ENCODE data around the gene RPL12.

RPL12 gene

DNA sequence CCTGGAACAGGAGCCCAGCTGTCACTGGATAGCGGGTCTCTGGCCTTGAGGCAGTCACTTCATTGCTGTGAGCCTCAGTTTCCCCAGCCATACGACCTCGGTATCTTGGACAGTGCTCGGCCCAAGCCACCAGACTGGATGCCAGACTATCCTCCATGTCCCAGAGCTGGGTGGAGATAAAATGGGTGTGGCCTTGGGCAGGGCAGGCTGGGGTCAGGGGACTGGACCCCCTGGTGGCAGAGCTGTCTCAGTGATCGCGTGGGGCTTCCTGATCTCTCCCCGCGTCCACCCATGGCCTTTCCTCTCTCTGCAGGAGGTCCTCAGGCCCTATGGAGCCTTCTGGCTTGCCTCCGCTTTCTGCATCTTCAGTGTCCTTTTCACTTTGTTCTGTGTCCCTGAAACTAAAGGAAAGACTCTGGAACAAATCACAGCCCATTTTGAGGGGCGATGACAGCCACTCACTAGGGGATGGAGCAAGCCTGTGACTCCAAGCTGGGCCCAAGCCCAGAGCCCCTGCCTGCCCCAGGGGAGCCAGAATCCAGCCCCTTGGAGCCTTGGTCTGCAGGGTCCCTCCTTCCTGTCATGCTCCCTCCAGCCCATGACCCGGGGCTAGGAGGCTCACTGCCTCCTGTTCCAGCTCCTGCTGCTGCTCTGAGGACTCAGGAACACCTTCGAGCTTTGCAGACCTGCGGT, 44.3 kb downstream of the RPL12 start:
- no peaks in the 10 kb centered on the region for H3K36me3 ChIP-seq (ENCODE audit: control insufficient read depth, low read length)
- no peak overlapping the region for H3K4me2 ChIP-seq (ENCODE audit: low read length)
- no peaks in the 10 kb centered on the region for H3K27me3 ChIP-seq (ENCODE audit: control insufficient read depth, low read length)
- H3F3A ChIP-seq (ENCODE audit: control insufficient read depth, insufficient read depth): peaks cover 3% of the 10 kb centered on the region
- no peaks in the 10 kb centered on the region for H4K20me1 ChIP-seq (ENCODE audit: control insufficient read depth, insufficient read depth, low read depth, low read length)
- H3K9me3 ChIP-seq (ENCODE audit: control insufficient read depth, insufficient read depth, low read length): no peaks in the 10 kb centered on the region
- no peak overlapping the region for H3K27ac ChIP-seq (ENCODE audit: low read depth, low read length)
- no peaks in the 10 kb centered on the region for H3K79me2 ChIP-seq (ENCODE audit: control insufficient read depth, low read length)
- TF ChIP-seq, protein P1, sequence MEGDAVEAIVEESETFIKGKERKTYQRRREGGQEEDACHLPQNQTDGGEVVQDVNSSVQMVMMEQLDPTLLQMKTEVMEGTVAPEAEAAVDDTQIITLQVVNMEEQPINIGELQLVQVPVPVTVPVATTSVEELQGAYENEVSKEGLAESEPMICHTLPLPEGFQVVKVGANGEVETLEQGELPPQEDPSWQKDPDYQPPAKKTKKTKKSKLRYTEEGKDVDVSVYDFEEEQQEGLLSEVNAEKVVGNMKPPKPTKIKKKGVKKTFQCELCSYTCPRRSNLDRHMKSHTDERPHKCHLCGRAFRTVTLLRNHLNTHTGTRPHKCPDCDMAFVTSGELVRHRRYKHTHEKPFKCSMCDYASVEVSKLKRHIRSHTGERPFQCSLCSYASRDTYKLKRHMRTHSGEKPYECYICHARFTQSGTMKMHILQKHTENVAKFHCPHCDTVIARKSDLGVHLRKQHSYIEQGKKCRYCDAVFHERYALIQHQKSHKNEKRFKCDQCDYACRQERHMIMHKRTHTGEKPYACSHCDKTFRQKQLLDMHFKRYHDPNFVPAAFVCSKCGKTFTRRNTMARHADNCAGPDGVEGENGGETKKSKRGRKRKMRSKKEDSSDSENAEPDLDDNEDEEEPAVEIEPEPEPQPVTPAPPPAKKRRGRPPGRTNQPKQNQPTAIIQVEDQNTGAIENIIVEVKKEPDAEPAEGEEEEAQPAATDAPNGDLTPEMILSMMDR (IDR thresholded peaks at IDR 0.05; ENCODE audit: low read depth, low read length, poor library complexity, severe bottlenecking): no peak
- TF ChIP-seq EZH2phosphoT487 (IDR thresholded peaks at IDR 0.05; ENCODE audit: borderline replicate concordance, low read length): no peak
- peaks cover 6% of the 10 kb centered on the region; the same call in 1 of the 2 replicates for H3K4me1 ChIP-seq (ENCODE audit: control insufficient read depth, low read length)
- H3K4me3 ChIP-seq (ENCODE audit: low read length): no peak overlapping the region
- H3K9me2 ChIP-seq (replicated peaks; ENCODE audit: control insufficient read depth, low read length): no peaks in the 10 kb centered on the region

DNA sequence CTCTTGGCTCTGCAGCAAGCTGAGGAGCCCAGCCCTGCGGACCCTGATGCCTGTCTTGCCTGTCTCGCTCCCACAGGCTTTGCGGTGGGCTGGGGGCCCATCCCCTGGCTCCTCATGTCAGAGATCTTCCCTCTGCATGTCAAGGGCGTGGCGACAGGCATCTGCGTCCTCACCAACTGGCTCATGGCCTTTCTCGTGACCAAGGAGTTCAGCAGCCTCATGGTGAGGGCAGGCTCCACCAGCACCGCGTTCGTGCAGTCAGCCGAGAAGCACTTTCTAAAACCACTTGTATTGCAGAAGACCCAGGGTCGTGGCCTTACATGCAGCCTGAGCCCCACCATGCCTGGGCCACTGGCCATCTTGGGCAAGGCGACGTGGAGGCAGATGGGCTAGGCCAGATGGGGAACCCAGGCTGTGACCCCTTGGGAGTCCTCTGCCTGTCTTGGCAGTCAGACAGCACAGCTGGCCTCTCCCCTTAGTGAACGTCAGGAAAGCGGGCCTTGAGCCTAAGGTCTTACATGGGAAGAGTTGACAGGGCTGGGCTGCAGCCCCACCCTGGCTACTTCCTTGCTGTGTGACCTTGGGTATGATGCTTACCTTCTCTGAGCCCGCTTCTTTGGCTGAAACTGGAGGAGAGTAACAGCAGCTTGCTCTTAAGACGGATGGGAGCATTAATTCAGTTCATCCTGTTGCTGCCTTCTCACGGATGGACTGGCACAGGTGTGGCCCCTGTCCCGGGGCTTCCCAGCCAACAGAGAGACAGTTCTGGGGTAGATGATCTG, 45.7 kb downstream of the RPL12 start:
- Histone ChIP-seq H3K79me2 (ENCODE audit: control insufficient read depth, low read length) (no peaks in the 10 kb centered on the region), H3K4me2 (ENCODE audit: low read length) (no peak overlapping the region), H3K9me2 (replicated peaks; ENCODE audit: control insufficient read depth, low read length) (no peaks in the 10 kb centered on the region), H3K4me3 (ENCODE audit: low read length) (no peak overlapping the region), H3K27me3 (ENCODE audit: control insufficient read depth, low read length) (no peaks in the 10 kb centered on the region), H3F3A (ENCODE audit: control insufficient read depth, insufficient read depth) (no peaks in the 10 kb centered on the region), H3K36me3 (ENCODE audit: control insufficient read depth, low read length) (no peaks in the 10 kb centered on the region), H4K20me1 (ENCODE audit: control insufficient read depth, insufficient read depth, low read depth, low read length) (no peaks in the 10 kb centered on the region), H3K9me3 (ENCODE audit: control insufficient read depth, insufficient read depth, low read length) (no peaks in the 10 kb centered on the region), H3K4me1 (ENCODE audit: control insufficient read depth, low read length) (no peaks in the 10 kb centered on the region), H3K27ac (ENCODE audit: low read depth, low read length) (no peak overlapping the region)
- no peak for TF ChIP-seq EZH2phosphoT487 (IDR thresholded peaks at IDR 0.05; ENCODE audit: borderline replicate concordance, low read length)
- TF ChIP-seq, protein P1 (IDR thresholded peaks at IDR 0.05; ENCODE audit: low read depth, low read length, poor library complexity, severe bottlenecking): no peak

DNA sequence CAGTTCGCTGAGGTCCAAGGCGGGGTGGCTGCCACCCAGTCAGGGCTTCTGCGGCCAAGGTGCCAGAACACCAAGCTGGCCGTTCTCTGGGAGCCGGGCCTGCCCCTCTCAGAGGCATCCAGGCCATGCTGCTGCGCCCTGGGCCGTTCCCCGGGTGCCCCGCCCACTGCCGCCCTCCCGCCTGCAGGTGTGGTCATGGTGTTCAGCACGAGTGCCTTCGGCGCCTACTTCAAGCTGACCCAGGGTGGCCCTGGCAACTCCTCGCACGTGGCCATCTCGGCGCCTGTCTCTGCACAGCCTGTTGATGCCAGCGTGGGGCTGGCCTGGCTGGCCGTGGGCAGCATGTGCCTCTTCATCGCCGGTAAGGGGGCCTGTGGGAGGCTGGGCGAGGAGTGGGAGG, 46.6 kb downstream of the RPL12 start:
- H3K79me2 ChIP-seq (ENCODE audit: control insufficient read depth, low read length): no peaks in the 10 kb centered on the region
- H3K4me1 ChIP-seq (ENCODE audit: control insufficient read depth, low read length): no peaks in the 10 kb centered on the region
- H3K27ac ChIP-seq (ENCODE audit: low read depth, low read length): no peak overlapping the region
- no peaks in the 10 kb centered on the region for H3K9me2 ChIP-seq (replicated peaks; ENCODE audit: control insufficient read depth, low read length)
- H3K36me3 ChIP-seq (ENCODE audit: control insufficient read depth, low read length): no peaks in the 10 kb centered on the region
- no peak for TF ChIP-seq EZH2phosphoT487 (IDR thresholded peaks at IDR 0.05; ENCODE audit: borderline replicate concordance, low read length)
- TF ChIP-seq, protein P1 (IDR thresholded peaks at IDR 0.05; ENCODE audit: low read depth, low read length, poor library complexity, severe bottlenecking): no peak
- no peak overlapping the region for H3K4me3 ChIP-seq (ENCODE audit: low read length)
- no peaks in the 10 kb centered on the region for H4K20me1 ChIP-seq (ENCODE audit: control insufficient read depth, insufficient read depth, low read depth, low read length)
- H3K27me3 ChIP-seq (ENCODE audit: control insufficient read depth, low read length): no peaks in the 10 kb centered on the region
- H3F3A ChIP-seq (ENCODE audit: control insufficient read depth, insufficient read depth): no peaks in the 10 kb centered on the region
- H3K9me3 ChIP-seq (ENCODE audit: control insufficient read depth, insufficient read depth, low read length): no peaks in the 10 kb centered on the region
- no peak overlapping the region for H3K4me2 ChIP-seq (ENCODE audit: low read length)
